HG03135 (cell line): Measurements from ENCODE around the gene POM121C.
"Not testable (repeated sequence)": the region's sequence is repeated elsewhere in the genome, so short reads cannot be mapped to it uniquely, and the experiment has no call there.

Experiments used
- ATAC-seq: cut with Tn5 transposase; IDR thresholded peaks from one replicate; pipeline ENCODE4 v1.9.1; 2021; ENCODE audit warnings: mild to moderate bottlenecking, moderate library complexity; ENCODE audit not compliant: unreplicated experiment

POM121C gene

GRCh38 chr7:75397865-75398264 lies 88.2 kb downstream of the POM121C start:
- not testable (repeated sequence) for ATAC-seq

DNA sequence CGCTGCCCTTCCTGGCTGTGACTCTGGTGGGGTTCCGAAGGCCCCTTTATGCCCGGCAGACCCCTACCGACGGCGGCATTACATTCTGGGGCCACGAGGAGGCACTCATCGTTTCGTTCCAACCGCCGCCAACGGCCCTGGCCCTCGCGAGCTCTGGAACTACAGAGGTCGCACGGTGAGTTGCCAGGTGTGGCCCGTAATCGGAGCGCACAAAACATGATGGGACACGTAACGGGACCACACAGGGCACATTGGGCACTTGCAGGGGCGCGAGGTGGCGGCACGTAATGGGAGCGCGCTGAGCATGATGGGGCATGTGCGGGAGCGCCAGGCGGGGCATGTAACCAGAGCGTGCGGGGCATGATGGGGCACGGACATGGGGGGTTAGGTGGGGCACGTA lies 90.8 kb downstream of the POM121C start, which contains the start of gene TRIM73:
Gene TRIM73 (plus strand): TSS at position 301 of the 400 bp plus-strand sequence. CDS start 3,305 bp downstream, outside the sequence.
- not testable (repeated sequence) for ATAC-seq

- ATAC-seq: not testable (repeated sequence)
Observed at GRCh38 chr7:75393194-75393593, 92.9 kb downstream of the POM121C start.

DNA sequence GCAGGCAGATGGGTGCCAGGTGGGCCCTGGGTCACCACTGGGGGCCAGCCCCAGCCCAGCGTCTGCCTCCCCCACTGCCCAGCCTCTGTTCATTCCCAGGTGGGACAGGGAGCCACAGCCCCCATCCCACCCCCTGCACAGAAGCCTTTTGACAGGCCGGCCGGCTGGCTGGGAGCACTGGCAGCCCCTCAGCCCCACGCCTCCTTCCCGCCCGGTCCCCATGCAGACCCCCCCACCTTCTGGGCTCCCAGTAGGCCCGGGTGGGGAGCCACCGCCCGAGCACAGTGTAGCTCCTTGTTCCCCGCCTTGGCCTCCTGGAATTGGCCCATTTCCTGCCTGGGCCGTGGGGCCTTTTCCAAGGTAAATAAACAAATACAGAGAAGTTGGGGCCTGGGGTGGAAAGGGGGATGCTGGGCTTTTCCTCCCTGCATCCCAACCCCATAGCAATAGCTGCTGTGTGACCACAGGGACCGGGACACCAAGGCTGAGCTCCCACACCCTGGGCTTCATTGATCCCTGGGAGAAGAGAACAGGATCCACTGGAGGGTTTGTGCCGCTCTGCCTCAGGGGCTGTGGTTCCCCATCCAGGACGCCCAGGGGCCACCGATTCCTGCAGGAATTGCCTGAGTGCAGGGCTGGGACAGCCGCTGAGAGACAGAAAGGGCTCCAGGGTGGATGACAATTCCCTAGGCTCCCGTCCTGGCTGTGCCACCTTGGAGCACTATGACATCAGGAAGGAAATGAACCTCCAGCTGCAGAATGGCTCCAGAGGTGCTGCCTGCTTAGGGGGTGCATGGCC lies 111.4 kb downstream of the POM121C start:
- ATAC-seq: not testable (repeated sequence)

DNA sequence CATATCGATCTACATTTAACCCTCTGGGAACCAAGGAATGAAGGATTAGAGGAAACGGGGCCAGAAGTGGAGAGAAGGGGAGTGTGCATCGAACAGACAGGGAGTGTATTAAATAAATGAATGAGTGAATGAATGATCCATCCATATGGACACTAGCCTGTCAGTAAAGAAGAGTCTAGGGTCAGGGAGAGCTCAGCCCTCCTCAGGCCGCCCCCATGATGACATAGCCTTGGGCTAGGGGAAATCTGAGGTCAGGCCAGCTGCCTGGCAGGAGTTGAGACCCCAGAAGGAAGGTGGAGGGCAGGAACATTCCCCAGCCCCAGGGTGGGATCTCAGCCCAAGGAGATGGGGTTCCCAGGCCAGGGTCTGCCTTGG lies 112.0 kb downstream of the POM121C start:
- ATAC-seq: not testable (repeated sequence)

DNA sequence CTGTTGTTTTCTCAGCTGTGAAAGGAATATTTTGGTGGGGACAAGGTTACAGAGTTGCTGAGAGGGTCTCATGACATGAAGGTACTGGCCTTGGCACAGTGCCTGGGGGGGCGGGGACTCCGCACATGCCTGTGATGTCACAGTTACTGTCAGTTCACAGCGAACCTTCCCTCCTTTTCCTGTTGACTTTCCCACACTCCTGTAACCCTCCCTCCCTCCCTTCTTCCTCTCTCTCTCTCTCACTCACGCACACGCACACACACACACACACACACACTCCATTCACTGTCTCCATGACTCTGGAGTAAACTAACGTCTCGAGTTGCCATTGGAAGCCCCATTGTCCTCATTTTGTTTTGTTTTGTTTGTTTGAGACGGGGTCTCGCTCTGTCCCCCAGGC lies 118.8 kb downstream of the POM121C start:
- not testable (repeated sequence) for ATAC-seq
